GM18502 (cell line): Measurements from ENCODE around the gene SLC25A48.

Experiments used
- ATAC-seq: cut with Tn5 transposase; IDR thresholded peaks from one replicate; pipeline ENCODE4 v1.9.1; 2021; ENCODE audit warnings: mild to moderate bottlenecking; ENCODE audit not compliant: unreplicated experiment, poor library complexity

SLC25A48 gene

DNA sequence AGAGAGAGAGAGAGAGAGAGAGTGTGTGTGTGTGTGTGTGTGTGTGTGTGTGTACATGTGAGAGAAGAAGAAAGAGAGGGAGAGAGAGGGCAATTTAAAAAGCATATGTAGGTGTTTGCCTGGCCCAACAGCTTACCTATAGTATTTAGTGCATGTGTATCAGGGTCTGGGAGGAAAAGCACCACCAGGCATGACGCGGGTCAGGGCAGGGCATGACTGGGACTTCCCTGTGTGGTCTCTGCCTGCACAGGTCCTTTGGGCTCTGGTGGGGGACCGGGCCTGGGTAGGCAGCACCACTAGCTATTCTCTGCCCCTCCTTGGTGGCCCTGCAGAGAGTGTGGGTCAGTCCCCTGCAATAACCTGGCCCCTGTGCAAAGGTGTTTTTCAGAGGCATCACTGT, 45.1 kb downstream of the SLC25A48 start:
- ATAC-seq, result no peak

DNA sequence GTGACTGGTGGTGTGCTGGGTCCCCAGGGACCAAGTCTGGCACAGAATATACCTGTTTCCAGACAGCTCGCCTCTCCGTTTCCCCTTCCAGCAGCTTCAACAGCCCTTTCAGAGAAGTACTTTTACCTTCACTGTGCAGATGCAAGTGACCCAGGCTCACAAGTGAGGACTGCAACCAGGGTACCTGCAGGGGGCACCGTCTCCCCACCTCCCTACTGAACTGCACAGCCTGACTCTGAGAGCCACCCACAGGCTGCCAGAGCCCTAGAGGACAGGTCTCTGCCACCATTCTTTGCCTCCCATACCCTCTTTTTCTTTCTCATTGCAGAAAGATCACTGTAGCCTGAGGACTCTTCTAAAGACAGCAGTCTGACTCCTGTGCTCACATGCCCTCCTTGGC, 45.8 kb downstream of the SLC25A48 start:
- no peak for ATAC-seq

DNA sequence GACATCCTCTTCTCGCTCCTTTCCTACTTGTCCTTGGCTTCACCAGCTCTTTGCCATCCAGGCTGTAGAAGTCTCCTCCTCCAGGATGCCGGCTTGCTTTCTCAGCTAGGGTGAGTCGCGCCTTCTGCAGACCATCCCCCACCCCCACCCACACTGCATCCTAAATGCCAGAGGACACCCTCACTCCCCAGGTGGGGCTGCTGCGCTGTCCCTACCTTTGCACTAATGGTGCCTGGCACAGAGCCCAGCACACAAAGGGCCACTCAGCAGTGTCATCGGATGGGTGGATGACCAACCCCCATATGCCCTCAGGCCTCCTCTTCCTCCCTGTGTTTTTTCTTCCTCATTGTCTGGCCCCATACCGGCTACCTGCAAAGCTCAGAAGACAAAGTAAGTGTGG, 46.3 kb downstream of the SLC25A48 start:
- no peak for ATAC-seq

DNA sequence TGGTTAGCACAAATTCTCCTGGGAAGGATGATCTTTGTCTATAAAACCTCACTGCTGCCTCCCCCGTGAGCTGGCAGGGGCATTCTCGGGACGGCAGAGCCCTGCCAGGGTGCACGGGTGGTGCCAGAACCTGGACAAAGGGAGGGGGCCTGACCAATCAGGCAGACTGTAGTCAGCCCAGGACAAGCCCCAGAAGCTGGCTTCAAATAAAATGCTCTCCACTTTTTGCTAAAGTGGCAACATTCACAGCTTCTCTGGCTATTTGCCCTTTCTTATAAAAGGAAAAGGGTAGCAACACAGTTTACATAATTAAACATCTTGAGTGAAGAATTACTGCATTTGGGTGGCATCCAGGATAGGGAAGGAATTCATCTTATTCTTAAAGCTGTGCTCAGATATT, 46.8 kb downstream of the SLC25A48 start:
- no peak for ATAC-seq

DNA sequence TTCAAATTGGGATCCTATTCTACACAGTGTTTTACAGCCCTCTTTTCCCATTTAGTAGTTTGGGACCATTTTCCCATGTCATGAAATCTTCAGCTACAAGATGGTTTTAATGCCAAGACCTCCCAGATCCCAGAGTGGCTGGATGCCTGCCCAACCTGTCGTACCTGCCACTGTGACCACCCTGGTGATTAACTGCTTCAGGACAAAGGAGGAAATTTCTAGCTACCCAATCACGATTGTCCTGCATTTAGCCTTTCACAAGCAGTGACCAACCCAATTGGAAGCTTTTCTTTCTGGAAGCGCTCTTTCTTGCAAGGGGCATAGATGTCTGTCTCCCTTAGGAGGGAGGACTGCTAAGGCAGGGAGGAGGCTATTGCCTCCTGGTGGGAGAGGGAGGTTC, 47.4 kb downstream of the SLC25A48 start:
- no peak for ATAC-seq

DNA sequence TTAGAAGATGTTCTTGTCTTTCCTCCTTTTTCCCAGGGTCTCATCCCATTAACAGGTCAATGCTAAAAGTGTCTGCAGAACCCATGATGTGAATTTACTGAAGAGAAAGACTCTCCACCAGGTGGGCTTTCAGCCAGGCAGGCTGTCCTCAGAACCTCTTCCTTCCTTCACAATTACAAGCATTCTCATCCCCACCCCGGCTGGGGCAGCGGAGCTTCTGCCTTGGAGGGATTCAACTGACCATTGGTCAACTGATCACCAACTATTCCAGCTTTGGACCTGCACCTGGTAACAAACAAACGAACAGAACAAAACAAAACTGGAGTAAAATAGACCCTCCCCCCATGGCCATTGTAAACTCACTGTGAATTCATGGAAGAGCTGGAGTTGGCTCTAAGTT, 48.6 kb downstream of the SLC25A48 start:
- no peak for ATAC-seq

DNA sequence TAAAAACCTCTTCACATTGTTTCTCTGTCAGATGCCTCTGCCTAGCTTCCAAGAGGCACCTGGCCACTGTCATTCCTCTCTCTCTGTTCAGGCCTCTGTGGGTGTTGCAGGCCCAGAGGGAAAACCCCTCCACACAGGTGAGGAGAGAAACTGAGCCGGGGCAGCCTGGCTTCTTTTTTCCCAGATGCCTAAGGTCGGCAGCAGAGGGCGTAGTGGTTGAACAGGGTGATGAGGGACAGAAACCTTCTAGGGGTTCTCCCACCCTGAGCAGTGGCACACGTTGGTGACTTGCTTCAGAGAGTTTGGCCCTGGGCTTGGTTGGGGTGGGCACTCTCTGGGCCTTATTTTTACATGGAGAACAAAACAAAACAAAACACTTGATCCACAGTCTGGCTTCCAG, 49.0 kb downstream of the SLC25A48 start:
- no peak for ATAC-seq

DNA sequence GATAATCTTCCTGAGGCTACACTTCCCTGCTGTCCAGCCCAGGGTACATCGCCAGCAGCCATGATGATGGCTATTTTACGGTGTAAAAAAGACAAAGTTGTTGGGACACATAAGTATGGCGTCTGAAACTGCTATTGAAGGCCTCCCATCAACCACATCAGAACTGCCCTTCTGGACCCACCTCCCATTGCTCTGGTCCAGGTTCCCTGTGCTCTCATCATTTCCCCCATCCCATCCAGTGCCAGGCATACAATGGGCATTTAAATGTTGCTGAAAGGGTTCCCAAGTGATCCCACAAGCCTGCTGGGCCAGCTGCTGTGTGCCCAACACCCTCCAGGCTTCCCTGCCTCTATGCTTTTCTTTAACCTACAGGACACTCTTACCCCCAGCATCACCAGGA, 50.6 kb downstream of the SLC25A48 start:
- ATAC-seq, result no peak

DNA sequence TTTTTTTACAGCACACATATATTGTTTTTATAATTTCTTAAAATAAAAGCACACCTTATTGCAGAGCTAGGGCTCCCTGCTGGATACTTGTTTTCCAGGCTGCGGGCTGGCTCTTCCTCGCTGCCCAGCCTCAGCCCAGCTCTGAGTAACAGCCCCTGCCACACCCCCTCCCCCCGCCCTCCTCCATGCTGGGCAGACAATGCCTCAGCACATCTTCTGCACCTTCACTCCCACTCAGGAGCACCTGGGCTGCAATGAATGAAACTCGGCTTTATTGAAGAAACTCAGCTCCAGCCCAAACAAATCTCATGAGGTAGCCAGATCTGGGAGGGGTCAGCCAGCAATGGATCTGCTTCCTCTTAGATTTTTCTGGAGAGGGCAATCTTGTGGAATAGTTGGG, 51.7 kb downstream of the SLC25A48 start:
- no peak for ATAC-seq

DNA sequence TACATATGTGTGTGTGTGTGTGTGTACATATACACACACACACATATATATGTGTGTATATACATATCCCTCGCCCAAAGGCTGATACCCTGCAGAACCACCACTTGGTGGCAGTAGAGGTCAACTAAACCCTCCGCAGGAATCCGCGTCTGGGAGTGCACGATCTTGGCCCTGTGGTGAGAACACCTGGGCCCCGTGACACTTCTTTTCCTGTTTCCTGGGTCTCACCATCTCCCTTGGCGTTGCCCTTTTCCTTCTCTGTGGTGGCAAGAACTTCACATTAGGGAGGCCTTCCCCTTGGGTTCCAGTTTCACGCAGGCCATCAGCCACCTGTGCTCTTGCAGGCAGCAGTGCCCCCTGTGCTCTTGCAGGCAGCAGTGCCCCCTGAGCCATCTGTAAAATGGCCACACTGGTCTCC, 53.0 kb downstream of the SLC25A48 start:
- ATAC-seq, result peak; percentile 88

DNA sequence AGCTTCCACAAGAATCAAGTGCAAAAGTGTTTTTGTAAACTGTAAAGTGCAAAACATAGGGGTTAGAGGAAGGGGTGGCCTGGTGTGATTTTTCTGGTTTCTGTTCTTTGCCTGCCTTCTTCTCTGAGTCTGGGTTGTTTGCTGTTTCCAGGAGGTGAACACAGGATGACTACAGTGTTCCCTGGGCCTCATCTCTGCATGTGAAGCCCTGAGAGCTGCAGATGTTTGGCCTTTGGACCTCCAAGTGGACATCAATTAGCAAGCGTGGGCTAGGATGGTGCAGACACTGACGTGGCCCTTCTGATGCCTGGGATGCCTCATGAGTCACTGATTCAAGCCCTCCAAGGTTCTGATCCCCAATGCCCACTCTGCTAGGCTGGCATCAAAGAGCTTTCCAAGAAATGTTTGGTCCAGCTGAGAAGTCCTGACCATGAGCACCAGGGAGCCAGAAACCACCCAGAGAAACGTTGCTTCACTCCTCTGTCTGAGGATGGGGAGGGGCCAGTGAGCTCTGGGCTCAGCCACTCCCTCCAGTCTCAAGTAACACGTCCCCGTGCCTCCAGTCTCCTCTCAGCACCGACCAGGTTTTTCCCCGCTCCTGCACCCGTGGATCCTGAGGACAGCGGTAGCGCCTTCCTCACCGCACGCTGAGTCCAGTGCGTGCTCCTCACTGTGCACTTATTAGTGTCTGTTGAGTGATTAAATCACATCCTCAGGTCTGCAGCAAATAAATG, 53.6 kb downstream of the SLC25A48 start:
- ATAC-seq, result no peak

DNA sequence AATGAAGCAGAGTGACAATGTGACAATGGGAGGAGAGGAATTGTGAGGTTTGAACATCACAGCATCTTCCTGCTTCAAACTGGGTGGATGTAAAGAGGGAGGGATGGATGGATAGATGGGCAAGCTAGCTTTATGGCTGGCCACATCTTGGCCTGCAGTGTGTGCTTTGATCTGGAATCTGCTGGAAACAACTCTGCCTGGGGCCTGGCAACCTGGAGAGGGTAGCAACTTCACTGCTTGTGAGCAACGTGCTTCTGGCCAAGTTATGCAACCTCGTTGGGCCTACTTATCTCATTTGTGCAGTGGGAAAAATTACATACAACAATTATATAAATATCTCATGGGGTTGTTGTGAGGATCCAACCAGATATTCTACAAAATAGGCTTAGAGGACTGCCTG, 55.8 kb downstream of the SLC25A48 start:
- no peak for ATAC-seq

DNA sequence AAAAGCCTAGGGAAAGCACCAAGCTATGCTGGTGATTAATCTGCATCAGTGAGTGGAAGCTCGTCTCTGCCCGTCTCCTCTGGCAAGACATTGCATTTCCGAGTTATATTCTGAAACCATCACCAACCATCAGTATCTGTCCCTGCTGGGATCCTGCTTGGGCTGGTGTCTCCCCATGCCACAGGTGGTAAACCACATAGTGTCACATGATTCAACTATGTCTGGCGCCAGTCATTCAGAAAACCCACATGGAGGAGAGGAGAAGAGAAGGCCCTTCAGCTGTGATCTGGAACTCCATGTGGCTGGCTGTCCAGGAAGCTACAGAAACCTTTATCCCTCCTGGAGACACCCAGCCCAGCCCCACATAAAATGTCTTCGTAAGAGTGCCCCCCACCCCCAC, 56.4 kb downstream of the SLC25A48 start:
- ATAC-seq, result peak; percentile 68

DNA sequence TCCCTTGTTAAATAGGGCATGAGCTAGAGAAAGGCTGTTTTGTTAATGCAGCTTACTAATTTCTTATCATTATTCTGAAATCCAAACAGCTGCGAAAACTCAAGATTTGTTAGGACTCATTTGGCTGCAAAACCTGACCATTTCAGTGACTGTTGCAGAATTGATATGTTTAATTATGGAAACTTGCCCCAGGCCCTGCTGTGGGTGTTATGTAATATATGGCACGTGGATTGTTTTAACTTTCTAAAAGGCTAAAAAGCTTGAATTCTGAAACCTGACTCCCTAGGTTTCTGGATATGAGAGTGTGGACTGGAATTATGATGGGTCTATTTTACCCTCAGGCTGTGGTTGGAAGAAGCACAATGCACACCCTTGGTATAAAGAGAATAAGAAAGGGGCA, 56.8 kb downstream of the SLC25A48 start:
- no peak for ATAC-seq

DNA sequence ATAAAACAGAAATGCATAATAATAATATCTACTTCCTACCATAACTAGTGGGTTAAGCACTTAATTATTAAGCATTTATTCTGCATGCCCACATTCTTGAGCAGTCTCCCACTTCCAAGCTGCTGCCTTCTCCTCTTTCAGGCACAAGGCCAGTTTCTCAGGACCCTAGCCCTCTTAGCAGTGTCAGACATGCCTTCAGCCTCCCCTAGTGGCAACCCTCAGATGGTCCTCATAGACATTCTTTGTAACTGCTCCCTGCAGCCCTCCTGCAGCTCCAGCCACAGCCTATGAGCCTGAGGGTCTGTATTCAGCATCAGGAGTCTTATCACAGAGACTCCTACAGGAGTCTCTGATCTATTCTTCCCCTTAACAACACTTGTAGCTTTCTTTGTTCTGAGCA, 57.3 kb downstream of the SLC25A48 start:
- ATAC-seq, result no peak

DNA sequence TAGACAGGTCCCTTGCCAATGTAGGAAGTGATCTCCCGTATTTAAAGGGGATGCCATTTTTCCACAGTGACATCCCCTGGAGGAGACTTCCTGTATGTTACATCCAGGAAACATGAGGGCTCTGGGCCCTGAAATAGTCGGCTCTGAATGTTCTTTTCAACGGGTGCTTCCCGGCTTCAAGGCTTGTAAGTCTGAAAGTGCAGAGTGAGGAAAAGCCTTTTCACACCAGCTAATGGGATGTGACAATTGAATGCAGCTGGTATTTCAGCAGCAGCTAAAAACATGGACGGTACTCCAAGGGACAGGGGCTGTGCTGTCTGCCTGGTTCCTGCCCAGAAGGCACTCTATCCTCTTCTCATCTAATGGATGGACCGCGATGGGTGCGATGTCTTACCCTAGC, 59.8 kb downstream of the SLC25A48 start:
- ATAC-seq, result no peak

DNA sequence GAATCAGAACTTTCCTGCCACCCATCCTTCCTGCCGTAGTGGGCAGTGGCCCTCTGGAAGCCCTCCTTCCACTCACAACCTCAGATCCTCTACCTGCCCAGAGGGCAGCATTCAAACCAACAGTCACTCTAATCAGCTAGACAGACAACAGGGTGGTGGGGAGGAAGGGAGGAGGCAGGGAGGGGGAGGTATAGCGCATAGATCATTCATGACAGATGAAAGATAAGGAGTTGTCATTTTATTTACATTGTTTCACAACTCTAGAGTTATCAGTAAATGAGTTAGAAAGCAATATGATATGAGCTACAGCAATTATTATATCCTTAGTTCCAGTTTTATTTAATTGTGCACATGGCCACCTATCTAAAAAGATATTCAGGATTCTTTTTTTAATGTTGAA, 60.3 kb downstream of the SLC25A48 start:
- no peak for ATAC-seq

DNA sequence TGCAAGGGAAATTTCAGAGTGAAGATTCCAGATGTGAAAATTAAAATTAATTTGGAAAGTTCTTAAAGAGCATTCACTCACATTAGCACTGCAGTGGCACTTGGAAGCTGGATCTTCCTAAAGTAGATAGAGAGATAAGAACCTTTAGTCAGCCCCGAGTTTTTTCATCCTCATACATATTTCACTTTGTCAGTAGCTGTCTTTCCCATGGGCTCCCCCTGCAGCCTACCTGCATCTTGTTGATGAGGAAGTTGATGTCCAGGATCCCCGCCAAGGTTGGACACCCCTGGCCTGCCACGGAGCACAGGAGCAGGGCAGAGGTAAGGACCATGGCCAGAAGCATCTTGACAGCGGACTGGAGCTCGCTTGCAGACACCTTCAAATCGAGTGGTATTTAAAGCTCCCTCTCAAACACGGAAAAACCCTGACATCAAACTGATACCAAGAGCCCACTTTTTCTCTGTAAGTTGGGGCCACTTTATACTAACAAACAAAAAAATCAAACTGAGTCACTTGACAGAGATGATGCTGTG, 61.1 kb downstream of the SLC25A48 start, which contains the start of gene IL9:
IL9 (minus strand) TSS at position 368 of the 533 bp plus-strand sequence; CDS start at position 343, 25 bp downstream.
- ATAC-seq, result no peak

DNA sequence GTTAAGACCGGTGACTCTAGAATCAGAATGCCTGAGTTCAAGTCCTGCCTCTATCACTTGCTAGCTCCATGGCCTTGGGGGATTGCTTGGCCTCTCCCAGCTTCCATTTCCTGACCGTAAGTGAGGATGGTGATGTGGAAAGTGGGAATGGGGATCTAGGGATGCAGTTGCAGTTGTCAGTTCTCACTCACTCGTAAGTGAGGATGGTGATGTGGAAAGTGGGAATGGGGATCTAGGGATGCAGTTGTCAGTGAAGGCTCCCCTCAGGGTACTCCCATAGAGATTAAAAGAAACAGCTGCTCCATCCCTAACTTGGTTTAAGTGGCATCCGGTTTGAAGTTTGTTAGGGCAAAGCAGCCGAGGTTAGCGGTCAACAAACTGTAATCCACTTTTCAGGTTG, 64.2 kb downstream of the SLC25A48 start:
- ATAC-seq, result no peak

DNA sequence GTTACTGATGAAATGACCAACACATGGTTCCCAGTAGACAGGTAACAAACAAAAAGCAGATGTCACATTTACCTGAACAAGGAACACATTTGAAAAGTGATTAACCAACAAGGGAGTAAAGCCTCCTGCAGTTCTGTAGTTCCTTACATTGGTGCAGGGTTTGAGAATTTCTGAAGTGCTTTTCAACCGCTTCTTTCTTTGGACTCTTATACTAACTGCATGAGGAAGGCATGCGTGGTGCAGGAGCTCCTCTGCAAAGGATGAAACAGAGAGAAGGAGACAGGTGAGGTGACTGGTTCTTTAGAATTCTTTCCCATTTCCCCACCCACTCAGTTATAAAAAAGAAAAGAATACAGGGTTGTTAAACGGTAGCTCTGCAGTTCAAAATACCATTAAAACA, 65.8 kb downstream of the SLC25A48 start:
- no peak for ATAC-seq

DNA sequence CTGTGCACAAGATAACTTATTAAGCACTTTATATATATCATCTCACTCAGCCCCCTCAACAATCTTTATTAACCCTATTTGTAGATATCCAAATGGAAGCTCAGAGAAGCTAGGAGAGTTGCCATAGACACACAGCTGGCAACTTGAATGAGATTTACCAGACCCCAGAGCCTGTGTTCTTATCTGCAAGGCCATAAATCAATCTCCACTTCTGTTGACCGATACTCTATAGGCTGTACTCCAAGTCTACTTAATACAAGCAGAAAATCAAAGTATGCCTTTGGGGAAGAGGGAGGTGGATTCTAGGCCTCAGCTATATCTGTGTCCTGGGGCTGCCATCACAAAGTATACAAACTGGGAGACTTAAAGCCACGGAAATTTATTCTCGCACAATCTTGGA, 67.2 kb downstream of the SLC25A48 start:
- ATAC-seq, result no peak

DNA sequence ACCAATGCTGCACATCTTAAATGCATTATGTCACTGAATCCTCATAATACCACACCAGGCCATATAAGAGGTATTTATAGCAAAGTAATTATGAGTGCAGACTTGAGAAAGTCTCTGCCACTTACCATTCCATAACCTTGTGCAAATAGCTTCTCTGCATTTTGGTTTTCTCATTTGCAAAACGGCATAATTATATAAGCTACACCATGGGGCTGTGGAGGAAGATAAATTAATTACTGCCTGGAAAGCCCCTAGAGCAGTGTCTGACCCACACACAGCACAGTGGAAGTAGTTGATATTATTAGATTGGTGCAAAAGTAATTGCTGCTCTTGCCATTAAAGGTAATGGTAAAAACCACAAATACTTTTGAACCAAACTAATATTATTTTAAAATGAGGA, 70.7 kb downstream of the SLC25A48 start:
- no peak for ATAC-seq
